Upper lobe of left lung (tissue), 4 donors: ENCODE data around the gene SPINT2.

Source experiments
- CTCF ChIP-seq, 6 experiments: fragments of 450-650 bp in 4 of 6; fragments of 200-600 bp in 2 of 6; sonication (generic) in 2 of 6; IDR thresholded peaks; one replicate each; pipeline ENCODE4 v1.5.1; 2016 to 2019; ENCODE audit warnings: antibody characterized with exemption in 6 of 6
- EP300 ChIP-seq, 4 donors: sonication (generic); formaldehyde crosslinking; IDR thresholded peaks; one replicate each; pipeline ENCODE4 v1.5.1; 2017; ENCODE audit warnings: antibody characterized with exemption in 4 of 4, control low read depth in 2 of 4
- POLR2A ChIP-seq, 4 donors: fragments of 450-650 bp; IDR thresholded peaks; one replicate each; pipeline ENCODE4 v1.5.1; 2016 to 2017; ENCODE audit warnings: antibody characterized with exemption in 4 of 4, mild to moderate bottlenecking in 2 of 4
- POLR2AphosphoS5 ChIP-seq, 2 donors: sonication (generic); formaldehyde crosslinking; IDR thresholded peaks; one replicate each; pipeline ENCODE4 v1.5.1; 2017; ENCODE audit warnings: antibody characterized with exemption in 2 of 2

- TF ChIP-seq CTCF (IDR thresholded peaks at IDR 0.05) (no peak), POLR2AphosphoS5 (IDR thresholded peaks at IDR 0.05) (peak; percentile 20 to 63), EP300 (IDR thresholded peaks at IDR 0.05) (no peak), POLR2A (IDR thresholded peaks at IDR 0.05) (peak in 2 of 4 donors; percentile 53 to 60)
Observed at GRCh38 chr19:38303517-38304351, 39.4 kb downstream of the SPINT2 start, which contains the start of gene C19orf33.
